GM19043 (cell line): ENCODE measurements around the gene EXOC2.

Experiments
- ATAC-seq: cut with Tn5 transposase; IDR thresholded peaks from one replicate; pipeline ENCODE4 v1.9.1; 2021; ENCODE audit warnings: low read depth; ENCODE audit not compliant: unreplicated experiment

EXOC2 gene

GRCh38 chr6:548517-548916 lies 144.4 kb downstream of the EXOC2 start:
- no peak for ATAC-seq

- ATAC-seq, result no peak
Measured at GRCh38 chr6:548091-548490, 144.8 kb downstream of the EXOC2 start.

GRCh38 chr6:540490-540889 lies 152.4 kb downstream of the EXOC2 start:
- ATAC-seq, result no peak

GRCh38 chr6:537114-537513 lies 155.8 kb downstream of the EXOC2 start:
- ATAC-seq, result no peak

GRCh38 chr6:530425-530824 lies 162.5 kb downstream of the EXOC2 start:
- no peak for ATAC-seq

- no peak for ATAC-seq
Measured at GRCh38 chr6:528989-529388, 163.9 kb downstream of the EXOC2 start.

- no peak for ATAC-seq
Measured at GRCh38 chr6:527989-528673, 164.8 kb downstream of the EXOC2 start.

GRCh38 chr6:524803-525202 lies 168.1 kb downstream of the EXOC2 start:
- no peak for ATAC-seq

- ATAC-seq, result no peak
Measured at GRCh38 chr6:520820-521219, 172.1 kb downstream of the EXOC2 start.

- no peak for ATAC-seq
Measured at GRCh38 chr6:518218-518617, 174.7 kb downstream of the EXOC2 start.

GRCh38 chr6:516213-516612 lies 176.7 kb downstream of the EXOC2 start:
- ATAC-seq, result no peak

- ATAC-seq, result no peak
Measured at GRCh38 chr6:515267-515666, 177.7 kb downstream of the EXOC2 start.

GRCh38 chr6:514396-514978 lies 178.5 kb downstream of the EXOC2 start:
- ATAC-seq, result no peak

GRCh38 chr6:513961-514360 lies 179.0 kb downstream of the EXOC2 start:
- no peak for ATAC-seq

- ATAC-seq, result no peak
Measured at GRCh38 chr6:513058-513457, 179.9 kb downstream of the EXOC2 start.

GRCh38 chr6:511488-512137 lies 181.3 kb downstream of the EXOC2 start:
- ATAC-seq, result no peak

- ATAC-seq, result no peak
Measured at GRCh38 chr6:509676-510075, 183.3 kb downstream of the EXOC2 start.

- no peak for ATAC-seq
Measured at GRCh38 chr6:508614-509013, 184.3 kb downstream of the EXOC2 start.

- ATAC-seq, result no peak
Measured at GRCh38 chr6:508006-508405, 184.9 kb downstream of the EXOC2 start.

GRCh38 chr6:506920-507622 lies 185.9 kb downstream of the EXOC2 start:
- ATAC-seq, result no peak

- no peak for ATAC-seq
Measured at GRCh38 chr6:506508-506907, 186.4 kb downstream of the EXOC2 start.
